GM23338 (cell line): Measurements from ENCODE around the gene LIX1. TPM values are rescaled to one million over a fixed set of nuclear protein-coding genes. Genes with fewer than 3 reads are reported as not detected.

Experiments used
- ATAC-seq: fragments of 200-7000 bp; cut with Tn5 transposase; 3 replicates; pipeline ENCODE4 v1.9.1; 2020
- DNase-seq: peaks from one replicate; pipeline ENCODE4 v3.0.0-alpha.2; 2015; ENCODE audit warnings: low spot score
- H2AFZ ChIP-seq: fragments of 200-600 bp; sonication (generic); 2 replicates; pipeline ENCODE4 v1.8.0; 2016; ENCODE audit warnings: antibody characterized with exemption, mild to moderate bottlenecking, moderate library complexity
- H3F3A ChIP-seq: fragments of 200-600 bp; sonication (generic); replicated peaks from 2 replicates; pipeline ENCODE4 v1.8.0; 2017; ENCODE audit warnings: antibody characterized with exemption, mixed run types, low read depth
- H3K27ac ChIP-seq: fragments of 200-600 bp; sonication (generic); 2 replicates; pipeline ENCODE4 v1.6.1; 2016; ENCODE audit warnings: low read depth
- H3K27me3 ChIP-seq: fragments of 200-600 bp; sonication (generic); 2 replicates; pipeline ENCODE4 v1.8.0; 2016; ENCODE audit warnings: mild to moderate bottlenecking, mixed run types, moderate library complexity; ENCODE audit not compliant: insufficient read depth
- H3K36me3 ChIP-seq: fragments of 200-600 bp; sonication (generic); 2 replicates; pipeline ENCODE4 v1.8.0; 2016; ENCODE audit warnings: mild to moderate bottlenecking; ENCODE audit not compliant: insufficient read depth
- H3K4me1 ChIP-seq: fragments of 200-600 bp; sonication (generic); 2 replicates; pipeline ENCODE4 v1.8.0; 2016; ENCODE audit warnings: mild to moderate bottlenecking, moderate library complexity; ENCODE audit not compliant: insufficient read depth
- H3K4me2 ChIP-seq: fragments of 200-600 bp; sonication (generic); 2 replicates; pipeline ENCODE4 v1.7.1; 2017; ENCODE audit warnings: mixed run types
- H3K4me3 ChIP-seq: fragments of 200-600 bp; sonication (generic); 2 replicates; pipeline ENCODE4 v1.6.1; 2016; ENCODE audit warnings: mixed run types
- H3K79me2 ChIP-seq: fragments of 200-600 bp; sonication (generic); replicated peaks from 2 replicates; pipeline ENCODE4 v1.8.0; 2017; ENCODE audit warnings: mild to moderate bottlenecking; ENCODE audit not compliant: insufficient read depth
- H3K9me2 ChIP-seq: fragments of 200-600 bp; sonication (generic); 2 replicates; pipeline ENCODE4 v1.8.0; 2017; ENCODE audit not compliant: insufficient read depth
- H4K20me1 ChIP-seq: fragments of 200-600 bp; sonication (generic); replicated peaks from 2 replicates; pipeline ENCODE4 v1.8.0; 2017; ENCODE audit warnings: mild to moderate bottlenecking; ENCODE audit not compliant: insufficient read depth
- H3K27ac Mint-ChIP-seq: 2 replicates; pipeline ENCODE4 v1.8.0; 2020; ENCODE audit warnings: inconsistent platforms, mild to moderate bottlenecking, moderate library complexity, mixed read lengths
- H3K27me3 Mint-ChIP-seq: 3 replicates; pipeline ENCODE4 v1.8.0; 2022; ENCODE audit warnings: low read depth, mild to moderate bottlenecking, moderate library complexity, mixed read lengths, inconsistent platforms; ENCODE audit not compliant: insufficient read depth, poor library complexity
- H3K36me3 Mint-ChIP-seq: 3 replicates; pipeline ENCODE4 v1.8.0; 2021; ENCODE audit warnings: low read depth, mild to moderate bottlenecking, inconsistent platforms, moderate library complexity, mixed read lengths
- H3K4me1 Mint-ChIP-seq: 3 replicates; pipeline ENCODE4 v1.8.0; 2020; ENCODE audit warnings: mild to moderate bottlenecking, inconsistent platforms, mixed read lengths
- H3K4me3 Mint-ChIP-seq: 3 replicates; pipeline ENCODE4 v1.8.0; 2021; ENCODE audit warnings: moderate library complexity, mild to moderate bottlenecking, inconsistent platforms, mixed read lengths
- H3K9me3 Mint-ChIP-seq: 3 replicates; pipeline ENCODE4 v1.8.0; 2020; ENCODE audit warnings: moderate library complexity, mild to moderate bottlenecking, inconsistent platforms, mixed read lengths
- CTCF ChIP-seq, 2 experiments: fragments of 200-600 bp in 1 of 2; sonication (generic) in 1 of 2; conservative IDR thresholded peaks; 2 replicates each; pipeline versions ENCODE4 v1.5.1 to v1.6.1; 2016 to 2017; ENCODE audit warnings: antibody characterized with exemption in 2 of 2, low read depth in 2 of 2, mild to moderate bottlenecking in 2 of 2, moderate library complexity in 1 of 2
- ETS1 ChIP-seq: IDR thresholded peaks from 2 replicates; pipeline ENCODE4 v1.6.1; 2016; ENCODE audit warnings: antibody characterized with exemption
- EZH2phosphoT487 ChIP-seq: fragments of 200-600 bp; sonication (generic); IDR thresholded peaks from one replicate; pipeline ENCODE4 v1.8.1; 2018; ENCODE audit warnings: antibody characterized with exemption; ENCODE audit not compliant: unreplicated experiment
- REST ChIP-seq: IDR thresholded peaks from one replicate; pipeline ENCODE4 v1.6.1; 2018; ENCODE audit warnings: antibody characterized with exemption; ENCODE audit not compliant: unreplicated experiment
- polyA plus RNA-seq: library from polyadenylated mRNA; unstranded; fragments of >200 nt; fragmentation: Nextera tagmentation; extraction: Ambion mirVana; gene quantifications from 2 replicates; pipeline ENCODE4 v1.2.1, GENCODE V29; 2016
- total RNA-seq: library from RNA; depleted of rRNA; stranded (reverse); fragments of >200 nt; shearing (Covaris generic); gene quantifications from 2 replicates; pipeline ENCODE4 v1.2.3, GENCODE V29; 2014

Gene LIX1
- total and polyA plus RNA-seq, 2 experiments from 2014 or later = 0.13 TPM; not detected in 1

GRCh38 chr5:97047076-97047475 is 95.3 kb downstream of the LIX1 start (continued):
- TF ChIP-seq EZH2phosphoT487 (no peak), CTCF (conservative IDR thresholded peaks at IDR 0.05; ENCODE audit: low read depth in 2 of 2) (no peak), REST (no peak)

GRCh38 chr5:97046270-97046982 is 96.0 kb downstream of the LIX1 start:
- Mint-ChIP-seq H3K4me3 (no peak overlapping the region), H3K4me1 (peaks cover 10% of the 10 kb centered on the region; the same call in 2 of the 3 replicates), H3K36me3 (no peaks in the 10 kb centered on the region), H3K27me3 (peaks cover 5% of the 10 kb centered on the region), H3K9me3 (no peaks in the 10 kb centered on the region; the same call in 1 of the 3 replicates), H3K27ac (no peak overlapping the region)
- H3K9me2 ChIP-seq = peaks cover 5% of the 10 kb centered on the region; the same call in 1 of the 2 replicates
- H3F3A ChIP-seq = no peaks in the 10 kb centered on the region
- ATAC-seq (no peak), DNase-seq (peak; percentile 27)
- H3K27ac ChIP-seq = no peak overlapping the region
- H3K4me2 ChIP-seq = no peak overlapping the region
- no peak overlapping the region for H2AFZ ChIP-seq
- no peaks in the 10 kb centered on the region for H4K20me1 ChIP-seq
- TF ChIP-seq CTCF (conservative IDR thresholded peaks at IDR 0.05; ENCODE audit: low read depth in 2 of 2) (peak in 1 of 2 experiments; percentile 30; a peak in 2 of 4 replicates), ETS1 (no peak)
- no peaks in the 10 kb centered on the region for H3K79me2 ChIP-seq
- H3K4me3 ChIP-seq = no peak overlapping the region
- H3K36me3 ChIP-seq = no peaks in the 10 kb centered on the region
- H3K4me1 ChIP-seq = no peaks in the 10 kb centered on the region
- H3K27me3 ChIP-seq = no peaks in the 10 kb centered on the region
